Duodenal mucosa (tissue), 2 donors: Measurements from ENCODE around the gene GOLM1.

Experiments used
- H3K27ac ChIP-seq: one replicate; pipeline ENCODE4 v1.7.0; 2013; ENCODE audit warnings: low read depth, low read length
- H3K27me3 ChIP-seq, 2 donors: one replicate each; pipeline ENCODE4 v1.7.0; 2013; ENCODE audit warnings: low read length in 2 of 2, control low read depth in 1 of 2; ENCODE audit not compliant: insufficient read depth in 2 of 2, control insufficient read depth in 1 of 2
- H3K36me3 ChIP-seq, 2 donors: one replicate each; pipeline ENCODE4 v1.7.0; 2013; ENCODE audit warnings: low read length in 2 of 2, control low read depth in 1 of 2; ENCODE audit not compliant: insufficient read depth in 2 of 2, control insufficient read depth in 1 of 2
- H3K4me1 ChIP-seq, 2 donors: one replicate each; pipeline ENCODE4 v1.7.0; 2013; ENCODE audit warnings: low read length in 2 of 2, control low read depth in 1 of 2; ENCODE audit not compliant: insufficient read depth in 2 of 2, control insufficient read depth in 1 of 2
- H3K4me3 ChIP-seq, 2 donors: one replicate each; pipeline ENCODE4 v1.7.0; 2013; ENCODE audit warnings: low read length in 2 of 2, low read depth in 1 of 2
- H3K9ac ChIP-seq, 2 donors: one replicate each; pipeline ENCODE4 v1.7.0; 2013; ENCODE audit warnings: low read length in 2 of 2, low read depth in 1 of 2
- H3K9me3 ChIP-seq, 2 donors: one replicate each; pipeline ENCODE4 v1.7.0; 2013; ENCODE audit warnings: low read length in 2 of 2, control low read depth in 1 of 2; ENCODE audit not compliant: control insufficient read depth in 1 of 2

GOLM1 gene

DNA sequence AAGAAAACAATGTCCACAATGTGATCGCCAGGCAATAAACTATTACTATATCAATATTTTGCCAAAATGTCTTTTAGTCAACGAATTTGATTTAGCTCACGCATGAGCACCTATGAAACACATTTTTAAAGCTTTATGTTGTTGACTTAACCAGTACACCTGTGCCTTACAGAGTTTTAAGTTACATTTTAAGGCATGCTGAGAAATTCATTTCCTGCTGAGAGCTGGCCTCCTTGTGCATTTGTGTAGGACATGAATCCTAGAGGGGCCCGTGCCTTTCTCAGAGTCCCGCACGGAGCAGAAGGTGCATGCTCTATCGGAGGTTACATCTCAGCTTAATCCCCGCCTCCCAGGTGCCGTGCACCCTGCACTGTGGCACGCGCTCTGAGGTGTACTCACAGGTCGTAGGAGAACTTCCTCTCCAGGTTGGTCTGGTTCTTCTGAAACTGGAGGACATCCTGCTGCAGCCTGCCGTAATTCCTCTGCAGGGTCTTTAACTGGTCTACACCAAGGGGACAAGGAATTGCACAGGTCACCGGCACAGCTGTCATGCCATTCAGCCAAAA, 53.2 kb downstream of the GOLM1 start:
- Histone ChIP-seq H3K27me3 (no peaks in the 10 kb centered on the region), H3K4me1 (peaks cover 14 to 17% of the 10 kb centered on the region in 2 donors), H3K36me3 (peaks cover 0 to 7% of the 10 kb centered on the region in 2 donors), H3K27ac (no peak overlapping the region), H3K9ac (no peak overlapping the region), H3K9me3 (no peaks in the 10 kb centered on the region), H3K4me3 (no peak overlapping the region)

DNA sequence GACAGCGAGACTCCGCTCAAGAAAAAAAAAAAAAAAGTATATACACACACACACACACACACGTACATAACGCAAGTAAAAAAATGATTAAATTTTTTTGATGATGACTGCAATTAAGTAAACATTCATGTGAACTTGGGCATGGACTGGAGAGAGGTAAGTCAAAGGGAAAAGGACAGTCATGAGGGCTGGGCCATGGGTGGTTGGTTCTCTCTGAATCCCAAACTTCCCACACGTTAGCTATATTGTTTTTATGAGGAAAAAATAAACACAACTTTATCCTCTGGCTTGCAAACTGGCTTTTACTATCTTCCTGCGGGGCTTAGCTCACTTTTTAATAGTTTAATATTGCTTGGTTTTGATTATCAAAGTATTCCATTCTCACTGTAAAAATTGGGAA, 53.7 kb downstream of the GOLM1 start:
- Histone ChIP-seq H3K9me3 (no peaks in the 10 kb centered on the region), H3K9ac (no peak overlapping the region), H3K27me3 (no peaks in the 10 kb centered on the region), H3K27ac (no peak overlapping the region), H3K4me3 (no peak overlapping the region), H3K4me1 (peaks cover 14 to 19% of the 10 kb centered on the region in 2 donors), H3K36me3 (peaks cover 0 to 7% of the 10 kb centered on the region in 2 donors)

DNA sequence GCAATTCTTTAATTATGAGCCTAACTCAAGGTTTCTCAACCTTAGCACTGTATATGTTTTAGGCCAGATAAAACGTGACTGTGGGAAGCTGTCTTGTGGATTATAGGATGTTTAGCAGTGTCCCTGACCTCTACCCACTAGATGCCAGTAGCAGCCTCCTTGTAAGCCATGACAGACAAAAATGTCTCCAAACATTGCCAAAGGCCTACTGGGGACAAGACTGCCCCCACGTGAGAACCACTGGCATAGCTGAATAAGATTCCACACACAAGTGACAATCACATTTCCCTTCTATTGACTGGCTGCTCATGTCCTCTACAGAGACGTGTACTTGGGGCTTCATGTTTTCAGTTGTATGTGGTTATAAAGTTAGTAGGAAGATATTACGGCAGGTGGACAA, 55.4 kb downstream of the GOLM1 start:
- no peak overlapping the region for H3K4me3 ChIP-seq
- no peaks in the 10 kb centered on the region for H3K27me3 ChIP-seq
- H3K4me1 ChIP-seq = peaks cover 14 to 19% of the 10 kb centered on the region in 2 donors
- H3K36me3 ChIP-seq = peaks cover 0 to 7% of the 10 kb centered on the region in 2 donors
- no peak overlapping the region for H3K27ac ChIP-seq
- no peaks in the 10 kb centered on the region for H3K9me3 ChIP-seq
- no peak overlapping the region for H3K9ac ChIP-seq

DNA sequence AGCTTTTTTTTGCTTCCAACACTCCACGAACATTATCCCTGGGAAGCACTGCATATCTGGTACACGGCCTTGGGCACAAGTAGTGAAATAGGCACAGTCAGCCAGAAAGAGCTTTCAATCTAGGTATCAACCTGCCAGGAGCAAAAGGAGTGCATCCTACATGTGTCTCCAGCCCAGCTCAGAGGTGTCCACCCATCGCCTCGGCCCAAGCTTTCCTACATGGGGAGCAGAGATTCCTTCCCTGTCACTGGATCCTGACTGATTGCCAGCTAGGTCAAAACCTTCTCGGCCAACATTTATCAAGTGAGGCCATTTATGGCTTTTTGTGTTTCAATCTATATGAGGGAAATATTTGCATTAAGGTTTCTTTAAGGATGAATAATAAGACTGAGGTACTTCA, 55.8 kb downstream of the GOLM1 start:
- no peak overlapping the region for H3K4me3 ChIP-seq
- no peaks in the 10 kb centered on the region for H3K27me3 ChIP-seq
- no peak overlapping the region for H3K27ac ChIP-seq
- H3K9ac ChIP-seq = no peak overlapping the region
- H3K9me3 ChIP-seq = no peaks in the 10 kb centered on the region
- peaks cover 14 to 19% of the 10 kb centered on the region in 2 donors for H3K4me1 ChIP-seq
- peaks cover 0 to 7% of the 10 kb centered on the region in 2 donors for H3K36me3 ChIP-seq

DNA sequence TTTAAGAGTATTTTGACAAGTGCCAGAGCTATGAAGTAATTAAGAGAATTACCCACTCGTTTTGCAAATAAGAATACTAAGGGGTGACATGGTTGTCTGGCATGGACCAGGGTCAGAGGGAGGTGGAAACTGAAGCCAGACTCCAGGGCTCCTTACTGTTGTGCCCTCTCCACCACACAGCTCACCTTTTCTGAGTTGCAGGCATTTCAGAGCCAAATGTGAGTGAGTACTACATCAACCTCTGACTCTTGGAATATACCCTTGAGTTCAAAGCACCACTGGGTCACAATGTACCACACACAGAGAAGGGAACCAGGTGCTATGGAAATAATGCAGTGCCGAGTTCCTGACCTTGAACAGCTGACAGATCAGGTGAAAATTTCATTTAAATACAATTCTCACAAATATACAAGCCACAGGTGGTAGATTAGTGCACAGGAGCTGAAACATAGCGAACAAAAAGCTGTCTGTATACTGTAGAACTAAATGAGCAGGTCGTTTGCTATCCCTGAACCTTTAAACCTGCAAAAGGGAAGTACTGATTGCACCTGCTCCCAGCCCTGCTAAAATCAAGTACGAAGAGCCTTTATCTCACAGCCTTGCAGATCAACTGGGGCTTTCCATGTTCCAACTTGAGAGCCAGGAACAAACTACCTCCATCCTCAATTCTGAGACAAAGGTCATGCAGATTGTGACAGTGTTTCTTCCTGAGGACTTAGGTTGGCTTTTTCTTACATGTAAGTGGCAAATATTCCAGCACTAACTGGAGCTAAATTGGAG, 57.0 kb downstream of the GOLM1 start:
- peaks cover 14 to 19% of the 10 kb centered on the region in 2 donors for H3K4me1 ChIP-seq
- no peaks in the 10 kb centered on the region for H3K9me3 ChIP-seq
- no peak overlapping the region for H3K9ac ChIP-seq
- H3K36me3 ChIP-seq = peaks cover 0 to 7% of the 10 kb centered on the region in 2 donors
- no peaks in the 10 kb centered on the region for H3K27me3 ChIP-seq
- peak overlapping the region in 1 of 2 donors; percentile 40 for H3K4me3 ChIP-seq
- no peak overlapping the region for H3K27ac ChIP-seq

- H3K9me3 ChIP-seq = no peaks in the 10 kb centered on the region
- H3K9ac ChIP-seq = no peak overlapping the region
- peaks cover 19% of the 10 kb centered on the region in 2 donors for H3K4me1 ChIP-seq
- no peaks in the 10 kb centered on the region for H3K27me3 ChIP-seq
- H3K27ac ChIP-seq = no peak overlapping the region
- H3K36me3 ChIP-seq = peaks cover 0 to 4% of the 10 kb centered on the region in 2 donors
- H3K4me3 ChIP-seq = peak overlapping the region; percentile 20 to 48
Measured at GRCh38 chr9:86041311-86041741, 58.0 kb downstream of the GOLM1 start.

DNA sequence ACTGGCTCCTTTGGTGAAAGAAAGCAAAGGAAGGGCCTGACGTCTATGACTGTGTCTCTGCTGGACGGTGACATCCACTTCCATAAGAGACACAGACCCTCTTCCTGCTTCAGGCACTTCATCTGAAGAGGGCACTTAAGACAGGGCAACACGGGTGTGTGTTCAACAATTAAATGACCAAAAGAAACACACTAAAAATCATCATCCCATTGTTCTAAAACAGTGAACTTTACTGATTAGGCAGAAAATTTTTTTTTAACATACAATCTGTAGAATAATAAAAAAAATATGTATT, 58.5 kb downstream of the GOLM1 start:
- no peaks in the 10 kb centered on the region for H3K27me3 ChIP-seq
- H3K9me3 ChIP-seq = no peaks in the 10 kb centered on the region
- H3K4me3 ChIP-seq = no peak overlapping the region
- H3K4me1 ChIP-seq = peaks cover 19 to 24% of the 10 kb centered on the region in 2 donors
- no peak overlapping the region for H3K27ac ChIP-seq
- H3K9ac ChIP-seq = no peak overlapping the region
- H3K36me3 ChIP-seq = peaks cover 3 to 4% of the 10 kb centered on the region in 2 donors

DNA sequence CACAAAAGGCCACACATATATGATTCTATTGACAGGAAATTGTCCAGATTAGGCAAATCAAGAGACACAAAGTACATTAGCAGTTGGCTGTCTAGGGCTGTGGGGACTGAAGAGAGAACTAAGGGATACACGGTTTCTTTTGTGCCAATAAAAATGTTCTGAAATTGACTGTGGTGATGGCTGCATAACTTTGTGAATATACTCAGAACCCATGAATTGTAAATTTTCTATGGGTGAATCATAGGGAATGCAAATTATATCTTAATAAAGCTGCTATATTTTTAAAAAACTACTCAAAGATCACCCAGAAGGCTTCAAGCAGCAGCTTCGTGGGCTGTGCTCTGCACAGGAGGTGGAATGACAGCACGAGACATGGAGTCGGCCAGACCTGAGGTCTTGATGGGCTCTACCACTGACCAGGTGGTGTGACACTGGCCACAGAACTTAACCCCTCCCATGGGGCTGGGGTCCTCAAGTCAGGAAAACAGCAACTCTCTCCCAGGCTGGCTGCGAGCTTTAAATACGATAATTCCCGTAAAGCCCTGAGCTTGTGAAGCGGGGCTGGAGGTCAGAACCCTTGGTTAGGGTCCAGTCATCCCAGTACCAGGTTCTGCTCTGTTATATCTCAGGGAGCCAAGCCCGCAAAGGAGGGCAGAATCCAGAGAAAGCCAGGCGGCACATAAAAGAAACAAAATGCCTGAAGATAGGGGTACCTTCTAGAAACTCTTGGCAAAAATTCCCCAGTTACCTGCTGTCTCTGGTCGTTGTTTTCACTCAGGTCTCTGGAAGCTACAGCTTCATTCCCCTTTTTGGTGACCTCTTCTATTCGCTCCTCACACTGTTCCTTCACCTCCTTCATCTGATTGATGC, 59.1 kb downstream of the GOLM1 start:
- peaks cover 19 to 29% of the 10 kb centered on the region in 2 donors for H3K4me1 ChIP-seq
- no peak overlapping the region for H3K27ac ChIP-seq
- H3K27me3 ChIP-seq = no peaks in the 10 kb centered on the region
- no peaks in the 10 kb centered on the region for H3K9me3 ChIP-seq
- no peak overlapping the region for H3K9ac ChIP-seq
- no peak overlapping the region for H3K4me3 ChIP-seq
- H3K36me3 ChIP-seq = peaks cover 4% of the 10 kb centered on the region in 2 donors

DNA sequence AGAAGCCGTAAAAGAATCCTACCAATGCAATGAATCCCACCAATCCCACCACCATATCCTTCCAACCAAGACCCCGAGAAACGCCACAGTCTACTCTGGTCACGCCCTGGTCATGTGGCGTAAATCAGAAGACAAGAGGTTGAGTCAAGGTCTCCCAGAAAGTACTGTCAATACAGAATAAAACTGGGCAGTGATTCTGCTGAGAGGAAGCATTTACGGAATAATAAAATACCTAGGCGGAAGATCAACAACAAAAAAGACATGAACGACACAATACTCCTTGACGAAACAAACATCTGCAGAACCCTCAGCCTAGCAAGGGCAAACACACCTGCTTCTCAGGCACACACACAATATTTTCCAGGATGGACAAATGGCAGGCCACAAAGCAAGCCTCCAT, 62.8 kb downstream of the GOLM1 start:
- Histone ChIP-seq H3K4me1 (peaks cover 6 to 20% of the 10 kb centered on the region in 2 donors), H3K9ac (no peak overlapping the region), H3K27ac (no peak overlapping the region), H3K27me3 (no peaks in the 10 kb centered on the region), H3K4me3 (no peak overlapping the region), H3K36me3 (peaks cover 19 to 31% of the 10 kb centered on the region in 2 donors), H3K9me3 (no peaks in the 10 kb centered on the region)
